K562 (cell line): ENCODE data around the gene WASF2. TPM values are rescaled to one million over a fixed set of nuclear protein-coding genes. Genes with fewer than 3 reads are reported as not detected.

ENCODE experiments used
- CBX5 ChIP-seq: IDR thresholded peaks from 2 replicates; pipeline ENCODE4 v1.6.1; 2014; ENCODE audit warnings: low read depth, borderline replicate concordance
- CHD2 ChIP-seq: IDR thresholded peaks from 2 replicates; pipeline ENCODE4 v1.6.1; 2011; ENCODE audit warnings: low read depth, low read length
- CREB1 ChIP-seq, 2 experiments: sonication (generic) in 1 of 2; formaldehyde crosslinking in 1 of 2; IDR thresholded peaks; 2 replicates each; pipeline versions ENCODE4 v1.6.1 to v1.8.0; 2012 to 2022; ENCODE audit warnings: inconsistent platforms in 1 of 2, mild to moderate bottlenecking in 1 of 2, missing genetic modification reagents in 1 of 2, moderate library complexity in 1 of 2
- GABPA ChIP-seq: fragments of 200-800 bp; sonication (Bioruptor generic); conservative IDR thresholded peaks from 2 replicates; pipeline ENCODE4 v1.6.1; 2016; ENCODE audit warnings: low read depth, missing genetic modification characterization, missing compliant biosample characterization
- HNRNPUL1 ChIP-seq: fragments of 200-400 bp; formaldehyde crosslinking; IDR thresholded peaks from 2 replicates; pipeline ENCODE4 v1.6.1; 2017; ENCODE audit warnings: low read length
- KAT7 ChIP-seq: sonication (generic); formaldehyde crosslinking; IDR thresholded peaks from 2 replicates; pipeline ENCODE4 v1.8.0; 2022; ENCODE audit warnings: missing genetic modification reagents, mild to moderate bottlenecking, borderline replicate concordance
- KDM5B ChIP-seq: fragments of 200-600 bp; sonication (generic); IDR thresholded peaks from 2 replicates; pipeline ENCODE4 v1.6.1; 2012; ENCODE audit warnings: low read depth, mild to moderate bottlenecking, moderate library complexity, low read length, control low read depth, inconsistent platforms; ENCODE audit not compliant: insufficient replicate concordance
- NFRKB ChIP-seq: fragments of 450-650 bp; IDR thresholded peaks from 2 replicates; pipeline ENCODE4 v1.6.1; 2016; ENCODE audit warnings: low read depth
- NR2C2 ChIP-seq, 2 experiments: fragments of 200-800 bp in 1 of 2; sonication (Bioruptor generic) in 1 of 2; sonication (generic) in 1 of 2; formaldehyde crosslinking in 1 of 2; IDR thresholded peaks; 2 replicates each; pipeline versions ENCODE4 v1.6.1 to v1.8.0; 2016 to 2022; ENCODE audit warnings: mild to moderate bottlenecking in 1 of 2, missing compliant biosample characterization in 1 of 2, missing genetic modification characterization in 1 of 2, missing genetic modification reagents in 1 of 2
- TEAD2 ChIP-seq: fragments of 450-650 bp; IDR thresholded peaks from 2 replicates; pipeline ENCODE4 v1.6.1; 2016; ENCODE audit warnings: missing genetic modification characterization, control low read depth, missing compliant biosample characterization
- TRIM28 ChIP-seq: fragments of 450-650 bp; IDR thresholded peaks from 2 replicates; pipeline ENCODE4 v1.6.1; 2017
- ZFP36 ChIP-seq: fragments of 150-350 bp; IDR thresholded peaks from 2 replicates; pipeline ENCODE4 v1.6.1; 2018; ENCODE audit warnings: low read length, low read depth; ENCODE audit not compliant: partially characterized antibody
- ZNF133 ChIP-seq: fragments of 250-450 bp; sonication (Bioruptor Pico); IDR thresholded peaks from 2 replicates; pipeline ENCODE4 v1.4.0; 2020; ENCODE audit warnings: mild to moderate bottlenecking
- ZNF316 ChIP-seq: fragments of 450-650 bp; IDR thresholded peaks from 2 replicates; pipeline ENCODE4 v1.6.1; 2016
- ZNF740 ChIP-seq, 3 experiments: fragments of 200-800 bp in 1 of 3; sonication (Bioruptor generic) in 1 of 3; sonication (generic) in 1 of 3; formaldehyde crosslinking in 1 of 3; IDR thresholded peaks; 2 replicates each; pipeline versions ENCODE4 v1.6.1 to v1.8.0; 2016 to 2022; ENCODE audit warnings: mild to moderate bottlenecking in 2 of 3, missing compliant biosample characterization in 2 of 3, missing genetic modification characterization in 2 of 3, missing genetic modification reagents in 1 of 3
- ZNF780A ChIP-seq: fragments of 250-450 bp; sonication (Bioruptor Pico); IDR thresholded peaks from 2 replicates; pipeline ENCODE4 v1.5.0; 2021; ENCODE audit warnings: mild to moderate bottlenecking
- ZNF79 ChIP-seq: fragments of 250-450 bp; sonication (Bioruptor Pico); IDR thresholded peaks from 2 replicates; pipeline ENCODE4 v1.4.0; 2020; ENCODE audit warnings: low read depth, mild to moderate bottlenecking, moderate library complexity
- polyA plus RNA-seq, 8 experiments: library from polyadenylated mRNA; depleted of rRNA in 4 of 8; stranded (reverse) in 5 of 8; unstranded in 3 of 8; fragments of >200 nt; fragmentation: Nextera tagmentation in 2 of 8; fragmentation: Illumina TruSeq in 1 of 8; extraction: Ambion mirVana in 2 of 8; extraction: Trizol in 1 of 8; gene quantifications; 2 replicates each; pipeline versions ENCODE4 v1.2.1 to v1.2.3, GENCODE V29; 2011 to 2014; ENCODE audit warnings: inconsistent platforms in 1 of 8, missing spikeins in 1 of 8
- total RNA-seq, 7 experiments: library from RNA; depleted of rRNA in 6 of 7; stranded (reverse); fragments of >200 nt in 6 of 7; fragmentation: Illumina TruSeq in 2 of 7; extraction: Trizol in 2 of 7; gene quantifications; 2 replicates each; pipeline versions ENCODE4 v1.2.1 to v1.2.3, GENCODE V29; 2011 to 2021; ENCODE audit warnings: low replicate concordance in 1 of 7
- TF ChIP-seq, protein P1 (sequence below): fragments of 450-650 bp; conservative IDR thresholded peaks from 2 replicates; pipeline ENCODE4 v1.6.1; 2016; ENCODE audit warnings: missing genetic modification characterization, low read depth, mild to moderate bottlenecking, control low read depth, missing compliant biosample characterization
- TF ChIP-seq, protein P2 (sequence below): fragments of 450-650 bp; IDR thresholded peaks from 2 replicates; pipeline ENCODE4 v1.6.1; 2016; ENCODE audit warnings: low read depth

WASF2 gene
- total and polyA plus RNA-seq, 9 of the 15 experiments (the other 6 are each of a cell fraction or from before 2014, with no cell fraction given) = 8.2 to 163 (median 31.2) TPM

GRCh38 chr1:27518808-27519207 is 28.8 kb upstream of the WASF2 start (continued):
- TF ChIP-seq, protein P1, sequence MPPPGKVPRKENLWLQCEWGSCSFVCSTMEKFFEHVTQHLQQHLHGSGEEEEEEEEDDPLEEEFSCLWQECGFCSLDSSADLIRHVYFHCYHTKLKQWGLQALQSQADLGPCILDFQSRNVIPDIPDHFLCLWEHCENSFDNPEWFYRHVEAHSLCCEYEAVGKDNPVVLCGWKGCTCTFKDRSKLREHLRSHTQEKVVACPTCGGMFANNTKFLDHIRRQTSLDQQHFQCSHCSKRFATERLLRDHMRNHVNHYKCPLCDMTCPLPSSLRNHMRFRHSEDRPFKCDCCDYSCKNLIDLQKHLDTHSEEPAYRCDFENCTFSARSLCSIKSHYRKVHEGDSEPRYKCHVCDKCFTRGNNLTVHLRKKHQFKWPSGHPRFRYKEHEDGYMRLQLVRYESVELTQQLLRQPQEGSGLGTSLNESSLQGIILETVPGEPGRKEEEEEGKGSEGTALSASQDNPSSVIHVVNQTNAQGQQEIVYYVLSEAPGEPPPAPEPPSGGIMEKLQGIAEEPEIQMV (tag) = no peak
- no peak for TF ChIP-seq ZNF79
- TF ChIP-seq, protein P2, sequence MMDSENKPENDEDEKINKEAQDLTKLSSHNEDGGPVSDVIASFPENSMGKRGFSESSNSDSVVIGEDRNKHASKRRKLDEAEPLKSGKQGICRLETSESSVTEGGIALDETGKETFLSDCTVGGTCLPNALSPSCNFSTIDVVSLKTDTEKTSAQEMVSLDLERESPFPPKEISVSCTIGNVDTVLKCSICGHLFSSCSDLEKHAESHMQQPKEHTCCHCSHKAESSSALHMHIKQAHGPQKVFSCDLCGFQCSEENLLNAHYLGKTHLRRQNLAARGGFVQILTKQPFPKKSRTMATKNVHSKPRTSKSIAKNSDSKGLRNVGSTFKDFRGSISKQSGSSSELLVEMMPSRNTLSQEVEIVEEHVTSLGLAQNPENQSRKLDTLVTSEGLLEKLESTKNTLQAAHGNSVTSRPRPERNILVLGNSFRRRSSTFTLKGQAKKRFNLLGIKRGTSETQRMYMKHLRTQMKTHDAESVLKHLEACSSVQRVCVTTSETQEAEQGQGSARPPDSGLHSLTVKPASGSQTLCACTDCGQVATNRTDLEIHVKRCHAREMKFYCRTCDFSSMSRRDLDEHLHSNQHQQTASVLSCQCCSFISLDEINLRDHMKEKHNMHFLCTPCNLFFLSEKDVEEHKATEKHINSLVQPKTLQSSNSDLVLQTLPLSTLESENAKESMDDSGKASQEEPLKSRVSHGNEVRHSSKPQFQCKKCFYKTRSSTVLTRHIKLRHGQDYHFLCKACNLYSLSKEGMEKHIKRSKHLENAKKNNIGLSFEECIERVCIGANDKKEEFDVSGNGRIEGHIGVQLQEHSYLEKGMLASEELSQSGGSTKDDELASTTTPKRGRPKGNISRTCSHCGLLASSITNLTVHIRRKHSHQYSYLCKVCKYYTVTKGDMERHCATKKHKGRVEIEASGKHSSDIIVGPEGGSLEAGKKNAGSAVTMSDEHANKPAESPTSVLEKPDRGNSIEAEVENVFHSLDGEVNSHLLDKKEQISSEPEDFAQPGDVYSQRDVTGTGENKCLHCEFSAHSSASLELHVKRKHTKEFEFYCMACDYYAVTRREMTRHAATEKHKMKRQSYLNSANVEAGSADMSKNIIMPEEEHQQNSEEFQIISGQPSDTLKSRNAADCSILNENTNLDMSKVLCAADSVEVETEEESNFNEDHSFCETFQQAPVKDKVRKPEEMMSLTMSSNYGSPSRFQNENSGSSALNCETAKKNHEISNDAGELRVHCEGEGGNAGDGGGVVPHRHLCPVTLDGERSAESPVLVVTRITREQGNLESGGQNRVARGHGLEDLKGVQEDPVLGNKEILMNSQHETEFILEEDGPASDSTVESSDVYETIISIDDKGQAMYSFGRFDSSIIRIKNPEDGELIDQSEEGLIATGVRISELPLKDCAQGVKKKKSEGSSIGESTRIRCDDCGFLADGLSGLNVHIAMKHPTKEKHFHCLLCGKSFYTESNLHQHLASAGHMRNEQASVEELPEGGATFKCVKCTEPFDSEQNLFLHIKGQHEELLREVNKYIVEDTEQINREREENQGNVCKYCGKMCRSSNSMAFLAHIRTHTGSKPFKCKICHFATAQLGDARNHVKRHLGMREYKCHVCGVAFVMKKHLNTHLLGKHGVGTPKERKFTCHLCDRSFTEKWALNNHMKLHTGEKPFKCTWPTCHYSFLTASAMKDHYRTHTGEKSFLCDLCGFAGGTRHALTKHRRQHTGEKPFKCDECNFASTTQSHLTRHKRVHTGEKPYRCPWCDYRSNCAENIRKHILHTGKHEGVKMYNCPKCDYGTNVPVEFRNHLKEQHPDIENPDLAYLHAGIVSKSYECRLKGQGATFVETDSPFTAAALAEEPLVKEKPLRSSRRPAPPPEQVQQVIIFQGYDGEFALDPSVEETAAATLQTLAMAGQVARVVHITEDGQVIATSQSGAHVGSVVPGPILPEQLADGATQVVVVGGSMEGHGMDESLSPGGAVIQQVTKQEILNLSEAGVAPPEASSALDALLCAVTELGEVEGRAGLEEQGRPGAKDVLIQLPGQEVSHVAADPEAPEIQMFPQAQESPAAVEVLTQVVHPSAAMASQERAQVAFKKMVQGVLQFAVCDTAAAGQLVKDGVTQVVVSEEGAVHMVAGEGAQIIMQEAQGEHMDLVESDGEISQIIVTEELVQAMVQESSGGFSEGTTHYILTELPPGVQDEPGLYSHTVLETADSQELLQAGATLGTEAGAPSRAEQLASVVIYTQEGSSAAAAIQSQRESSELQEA = no peak
- TF ChIP-seq NFRKB = no peak
- no peak for TF ChIP-seq TEAD2 (tag)
- TF ChIP-seq HNRNPUL1 = no peak
- no peak for TF ChIP-seq KDM5B
- TF ChIP-seq KAT7 (CRISPR knock-in tag) = no peak
- no peak for TF ChIP-seq GABPA
- peak; percentile 88 for TF ChIP-seq TRIM28
- no peak for TF ChIP-seq ZNF740 (CRISPR knock-in tag; IDR thresholded peaks at IDR 0.05)
- no peak for TF ChIP-seq ZNF740 (tag; IDR thresholded peaks at IDR 0.05)
- TF ChIP-seq ZNF133 (CRISPR knock-in tag) = no peak
- no peak for TF ChIP-seq CBX5
- TF ChIP-seq ZNF780A = no peak
- TF ChIP-seq CREB1 (IDR thresholded peaks at IDR 0.05) = no peak
- TF ChIP-seq CREB1 (CRISPR knock-in tag; IDR thresholded peaks at IDR 0.05) = no peak
- no peak for TF ChIP-seq ZFP36
- TF ChIP-seq NR2C2 (CRISPR knock-in tag; IDR thresholded peaks at IDR 0.05) = no peak
- TF ChIP-seq NR2C2 (tag; IDR thresholded peaks at IDR 0.05) = no peak
- no peak for TF ChIP-seq CHD2
- TF ChIP-seq ZNF316 = peak; percentile 88
